Spleen (tissue), 13 donors: Measurements from ENCODE around the gene SPN. TPM values are rescaled to one million over a fixed set of nuclear protein-coding genes. Genes with fewer than 3 reads are reported as not detected.
"Not testable (repeated sequence)": the region's sequence is repeated elsewhere in the genome, so short reads cannot be mapped to it uniquely, and the experiment has no call there.

Experiments used
- DNase-seq: peaks from one replicate; pipeline ENCODE4 v3.0.0-alpha.2; 2020
- H3K27ac ChIP-seq, 8 donors: fragments of 200-600 bp; sonication (generic) in 7 of 8; 1 replicate in 4 of 8; 2 replicates in 4 of 8; pipeline versions ENCODE4 v1.5.0 to v1.8.0; 2016 to 2021; ENCODE audit warnings: inconsistent platforms in 4 of 8, mild to moderate bottlenecking in 4 of 8, moderate library complexity in 1 of 8
- H3K27me3 ChIP-seq, 7 donors: fragments of 200-600 bp; sonication (generic) in 6 of 7; replicated peaks in 1 of 7; 1 replicate in 4 of 7; 2 replicates in 3 of 7; pipeline versions ENCODE4 v1.5.0 to v1.8.0; 2016 to 2021; ENCODE audit warnings: inconsistent platforms in 3 of 7, mild to moderate bottlenecking in 1 of 7
- H3K36me3 ChIP-seq, 6 donors: fragments of 200-600 bp; sonication (generic) in 5 of 6; 1 replicate in 4 of 6; 2 replicates in 2 of 6; pipeline versions ENCODE4 v1.5.0 to v1.8.0; 2016 to 2021; ENCODE audit warnings: inconsistent platforms in 2 of 6
- H3K4me1 ChIP-seq, 6 donors: fragments of 200-600 bp; sonication (generic) in 5 of 6; 1 replicate in 3 of 6; 2 replicates in 3 of 6; pipeline versions ENCODE4 v1.5.0 to v1.8.0; 2016 to 2021; ENCODE audit warnings: inconsistent platforms in 3 of 6
- H3K4me3 ChIP-seq, 8 donors: fragments of 200-600 bp; sonication (generic) in 7 of 8; 1 replicate in 4 of 8; 2 replicates in 4 of 8; pipeline versions ENCODE4 v1.5.0 to v1.8.0; 2016 to 2021; ENCODE audit warnings: inconsistent platforms in 4 of 8, mild to moderate bottlenecking in 4 of 8, moderate library complexity in 2 of 8
- H3K9me3 ChIP-seq, 8 donors: fragments of 200-600 bp; sonication (generic) in 7 of 8; 1 replicate in 4 of 8; 2 replicates in 4 of 8; pipeline versions ENCODE4 v1.5.0 to v1.8.0; 2016 to 2021; ENCODE audit warnings: inconsistent platforms in 4 of 8
- POLR2A ChIP-seq, 3 donors: fragments of 450-650 bp; IDR thresholded peaks; one replicate each; pipeline ENCODE4 v1.5.1; 2017; ENCODE audit warnings: antibody characterized with exemption in 3 of 3, mild to moderate bottlenecking in 1 of 3
- POLR2AphosphoS5 ChIP-seq, 3 donors: sonication (generic); formaldehyde crosslinking; IDR thresholded peaks; one replicate each; pipeline ENCODE4 v1.5.1; 2017; ENCODE audit warnings: antibody characterized with exemption in 3 of 3
- WGBS, 5 donors: extraction: QIAGEN DNeasy Blood & Tissue Kit in 3 of 5; methylation state at CpG; one replicate each; pipeline versions ENCODE4 v1.1.5 to v1.1.7; 2013 to 2018; 5-methylcytosine and 5-hydroxymethylcytosine counted together
- intact Hi-C: fragments of 100-400 bp; cut with DNase I; formaldehyde crosslinking; loops from one replicate; pipeline ENCODE4 v1.15.0; 2023; ENCODE audit warnings: low total_unique reads
- long read RNA-seq, 2 donors: transcript quantifications; one replicate each; lab custom pipeline, GENCODE V29; 2026
- polyA plus RNA-seq, 3 donors: library from polyadenylated mRNA; stranded (reverse); fragments of 200-250 nt; gene quantifications; one replicate each; pipeline ENCODE4 v1.2.1, GENCODE V29; 2013
- total RNA-seq, 7 donors: library from RNA; depleted of rRNA in 3 of 7; stranded (reverse); fragments of >200 nt in 3 of 7; fragmentation: NEBNext Ultra II Directional in 4 of 7; extraction: Animal tissue kit (Norgen Biotek cat#: 25700) in 4 of 7; gene quantifications; one replicate each; pipeline versions ENCODE4 v1.1.0 to v1.2.1, GENCODE V29; 2016 to 2021
- TF ChIP-seq, protein P1 (sequence below), 11 experiments: fragments of 200-600 bp in 7 of 11; fragments of 450-650 bp in 4 of 11; sonication (generic) in 4 of 11; IDR thresholded peaks in 8 of 11; conservative IDR thresholded peaks in 3 of 11; 1 replicate in 7 of 11; 2 replicates in 4 of 11; pipeline versions ENCODE4 v1.4.0 to v1.8.0; 2016 to 2021; ENCODE audit warnings: antibody characterized with exemption in 11 of 11, inconsistent platforms in 4 of 11, mild to moderate bottlenecking in 1 of 11
- donor health status: healthy with polysubstance abuse.
- donor health status: DM: no; HTN: no; CAD: no; lungs with moderate emphysema.
- donor health status: DM: no; HTN: no; CAD: no.
- donor health status: Bipolar disorder and iron deficiency.
- donor health status: healthy.
- donor health status: DM: no; HTN: no; CAD: no.
- donor health status: DM: yes; HTN: yes; CAD: no.

SPN gene, protein sequence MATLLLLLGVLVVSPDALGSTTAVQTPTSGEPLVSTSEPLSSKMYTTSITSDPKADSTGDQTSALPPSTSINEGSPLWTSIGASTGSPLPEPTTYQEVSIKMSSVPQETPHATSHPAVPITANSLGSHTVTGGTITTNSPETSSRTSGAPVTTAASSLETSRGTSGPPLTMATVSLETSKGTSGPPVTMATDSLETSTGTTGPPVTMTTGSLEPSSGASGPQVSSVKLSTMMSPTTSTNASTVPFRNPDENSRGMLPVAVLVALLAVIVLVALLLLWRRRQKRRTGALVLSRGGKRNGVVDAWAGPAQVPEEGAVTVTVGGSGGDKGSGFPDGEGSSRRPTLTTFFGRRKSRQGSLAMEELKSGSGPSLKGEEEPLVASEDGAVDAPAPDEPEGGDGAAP
- total RNA-seq (10 to 100 TPM; 21.6 to 46.4 (median 28.7) TPM), polyA plus RNA-seq (1 to 10 TPM; 3.9 to 9.1 (median 7.3) TPM)
- long read RNA-seq, donor 1, transcript SPN-203 (2 exons, 1,197 nt) = minor isoform, 5 of 14 reads
- long read RNA-seq, donor 1, transcript SPN-204 (1 exons, 2,077 nt) = major isoform, 9 of 14 reads
- long read RNA-seq, donor 1, partial matches to known transcripts = 0 of 14 reads
- long read RNA-seq, donor 1, other reads (novel, unspliced or antisense) = 0 of 14 reads
- long read RNA-seq, donor 2, transcript SPN-204 (1 exons, 2,077 nt) = major isoform, 11 of 15 reads
- long read RNA-seq, donor 2, partial matches to known transcripts = 0 of 15 reads
- long read RNA-seq, donor 2, other reads (novel, unspliced or antisense) = 0 of 15 reads

DNA sequence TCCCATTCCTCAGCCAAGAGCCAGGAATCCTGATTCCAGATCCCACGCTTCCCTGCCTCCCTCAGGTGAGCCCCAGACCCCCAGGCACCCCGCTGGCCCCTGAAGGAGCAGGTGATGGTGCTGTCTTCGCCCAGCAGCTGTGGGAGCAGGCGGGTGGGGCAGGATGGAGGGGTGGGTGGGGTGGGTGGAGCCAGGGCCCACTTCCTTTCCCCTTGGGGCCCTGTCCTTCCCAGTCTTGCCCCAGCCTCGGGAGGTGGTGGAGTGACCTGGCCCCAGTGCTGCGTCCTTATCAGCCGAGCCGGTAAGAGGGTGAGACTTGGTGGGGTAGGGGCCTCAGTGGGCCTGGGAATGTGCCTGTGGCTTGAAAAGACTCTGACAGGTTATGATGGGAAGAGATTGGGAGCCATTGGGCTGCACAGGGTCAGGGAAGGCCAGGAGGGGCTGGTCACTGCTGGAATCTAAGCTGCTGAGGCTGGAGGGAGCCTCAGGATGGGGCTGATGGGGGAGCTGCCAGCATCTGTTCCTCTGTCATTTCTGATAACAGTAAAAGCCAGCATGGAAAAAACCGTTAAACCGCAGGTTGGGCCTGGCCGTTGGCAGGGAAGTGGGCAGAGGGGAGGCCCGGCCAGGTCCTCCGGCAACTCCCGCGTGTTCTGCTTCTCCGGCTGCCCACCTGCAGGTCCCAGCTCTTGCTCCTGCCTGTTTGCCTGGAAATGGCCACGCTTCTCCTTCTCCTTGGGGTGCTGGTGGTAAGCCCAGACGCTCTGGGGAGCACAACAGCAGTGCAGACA lies at the start of gene SPN:
SPN (plus strand) TSS at position 232 of the 791 bp plus-strand sequence; CDS start at position 714, 482 bp downstream.
- Histone ChIP-seq H3K4me3 (peak within 1 kb of the TSS; percentile 28 to 77 (median 50)), H3K27ac (peak within 1 kb of the TSS; percentile 23 to 89 (median 69)), H3K36me3 (no peaks in the 10 kb centered on the region), H3K27me3 (no peaks in the 10 kb centered on the region), H3K9me3 (no peaks in the 10 kb centered on the region), H3K4me1 (peaks cover 7 to 72% (median 67%) of the 10 kb centered on the region in 6 donors)
- peak; percentile 80 for DNase-seq
- WGBS, 5 donors = 17 to 53% (median 25%) methylated on average over 14 to 18 of the region's 18 CpGs
- intact Hi-C loops = no loop called here
- no peak for TF ChIP-seq POLR2A (IDR thresholded peaks at IDR 0.05)
- peak in 2 of 3 donors; percentile 15 to 46 for TF ChIP-seq POLR2AphosphoS5 (IDR thresholded peaks at IDR 0.05)

DNA sequence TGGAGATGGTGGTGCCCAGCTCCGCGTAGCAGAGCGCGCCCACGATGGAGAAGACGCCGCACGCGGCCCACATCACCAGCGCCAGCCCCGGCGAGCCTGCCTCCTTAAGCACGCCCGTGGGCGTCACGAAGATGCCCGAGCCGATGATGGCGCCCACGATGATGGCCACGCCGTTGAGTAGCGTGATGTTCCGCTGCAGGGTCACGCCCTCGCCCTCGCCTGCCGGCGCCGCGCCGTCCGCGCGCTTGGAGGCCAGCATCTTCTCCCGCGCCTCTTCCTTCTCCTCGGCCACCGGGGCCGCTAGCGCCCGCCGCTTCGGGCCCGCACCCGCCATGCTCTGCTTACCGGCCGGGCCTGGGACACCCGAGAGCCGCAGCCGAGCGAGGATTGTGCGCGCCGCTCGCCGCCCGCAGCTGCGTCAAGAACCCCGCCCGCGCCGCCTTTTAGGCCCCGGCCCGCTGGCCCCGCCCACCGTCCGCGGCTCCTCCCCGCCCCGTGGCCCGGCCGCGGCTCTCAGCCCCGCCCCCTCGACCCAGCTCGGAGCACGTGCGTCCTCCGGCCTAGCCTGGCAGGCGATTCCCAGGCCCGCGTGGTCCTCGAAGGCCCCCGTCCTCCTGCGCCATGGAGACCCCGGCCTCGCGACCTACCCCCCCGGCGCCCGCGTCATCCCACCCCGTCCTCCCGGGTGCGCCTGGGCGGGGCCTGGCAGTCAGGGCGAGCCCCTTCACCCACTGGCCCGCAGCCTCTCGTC lies 49.6 kb upstream of the SPN start:
- intact Hi-C loops, H3K36me3 ChIP-seq, H3K9me3 ChIP-seq, H3K27me3 ChIP-seq: not testable (repeated sequence)
- WGBS, 5 donors = 0 to 5% (median 2%) methylated on average over 3 to 100 of the region's 100 CpGs
- TF ChIP-seq POLR2AphosphoS5 (IDR thresholded peaks at IDR 0.05) = peak; percentile 88 to 93 (median 91)
- peak in 2 of 3 donors; percentile 43 to 45 for TF ChIP-seq POLR2A (IDR thresholded peaks at IDR 0.05)
- TF ChIP-seq, protein P1, sequence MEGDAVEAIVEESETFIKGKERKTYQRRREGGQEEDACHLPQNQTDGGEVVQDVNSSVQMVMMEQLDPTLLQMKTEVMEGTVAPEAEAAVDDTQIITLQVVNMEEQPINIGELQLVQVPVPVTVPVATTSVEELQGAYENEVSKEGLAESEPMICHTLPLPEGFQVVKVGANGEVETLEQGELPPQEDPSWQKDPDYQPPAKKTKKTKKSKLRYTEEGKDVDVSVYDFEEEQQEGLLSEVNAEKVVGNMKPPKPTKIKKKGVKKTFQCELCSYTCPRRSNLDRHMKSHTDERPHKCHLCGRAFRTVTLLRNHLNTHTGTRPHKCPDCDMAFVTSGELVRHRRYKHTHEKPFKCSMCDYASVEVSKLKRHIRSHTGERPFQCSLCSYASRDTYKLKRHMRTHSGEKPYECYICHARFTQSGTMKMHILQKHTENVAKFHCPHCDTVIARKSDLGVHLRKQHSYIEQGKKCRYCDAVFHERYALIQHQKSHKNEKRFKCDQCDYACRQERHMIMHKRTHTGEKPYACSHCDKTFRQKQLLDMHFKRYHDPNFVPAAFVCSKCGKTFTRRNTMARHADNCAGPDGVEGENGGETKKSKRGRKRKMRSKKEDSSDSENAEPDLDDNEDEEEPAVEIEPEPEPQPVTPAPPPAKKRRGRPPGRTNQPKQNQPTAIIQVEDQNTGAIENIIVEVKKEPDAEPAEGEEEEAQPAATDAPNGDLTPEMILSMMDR (IDR thresholded peaks at IDR 0.05 in 8 of 11, conservative IDR thresholded peaks at IDR 0.05 in 3 of 11) = peak in 1 of 11 experiments; percentile 12
- peaks cover 0 to 47% (median 18%) of the 10 kb centered on the region in 6 donors for H3K4me1 ChIP-seq
- DNase-seq = peak; percentile 97
- peak overlapping the region; percentile 63 to 87 (median 72) for H3K4me3 ChIP-seq
- H3K27ac ChIP-seq = peak overlapping the region; percentile 46 to 86 (median 68)

DNA sequence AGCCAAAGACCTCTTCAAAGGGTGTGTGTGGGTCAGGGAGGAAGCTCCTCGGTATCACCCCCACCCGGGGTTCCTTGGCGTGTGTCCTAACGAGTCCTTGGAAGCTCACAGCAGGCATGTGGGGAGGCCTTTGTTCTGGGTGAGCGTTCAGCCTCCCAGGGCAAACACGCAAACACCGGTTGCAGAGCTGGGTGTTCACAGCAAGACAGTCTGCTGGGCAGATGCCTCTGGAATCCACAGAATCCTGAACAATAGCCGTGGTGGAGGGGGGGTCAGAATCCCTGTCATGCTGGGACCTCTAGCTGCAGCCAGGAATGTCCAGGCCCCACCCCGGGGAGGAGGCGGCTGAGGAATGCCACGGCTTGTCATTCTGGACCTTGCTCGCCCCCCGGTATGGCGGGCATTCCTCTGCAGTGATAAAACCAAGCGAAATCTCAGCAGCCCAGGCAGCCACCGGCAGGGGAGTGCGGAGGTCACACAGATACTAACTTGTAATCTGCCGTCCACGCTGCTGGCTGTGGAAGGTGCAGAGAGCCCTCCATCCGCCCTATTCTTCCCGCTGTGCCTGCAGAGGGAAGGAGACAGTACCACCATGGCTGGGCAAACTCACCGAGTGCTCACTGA lies 48.2 kb upstream of the SPN start:
- WGBS, 5 donors = 77 to 92% (median 79%) methylated on average over 13 to 22 of the region's 22 CpGs
- H3K4me1 ChIP-seq = peaks cover 0 to 42% (median 18%) of the 10 kb centered on the region in 6 donors
- H3K4me3 ChIP-seq, intact Hi-C loops, H3K36me3 ChIP-seq, H3K9me3 ChIP-seq, H3K27me3 ChIP-seq, H3K27ac ChIP-seq, DNase-seq: not testable (repeated sequence)

DNA sequence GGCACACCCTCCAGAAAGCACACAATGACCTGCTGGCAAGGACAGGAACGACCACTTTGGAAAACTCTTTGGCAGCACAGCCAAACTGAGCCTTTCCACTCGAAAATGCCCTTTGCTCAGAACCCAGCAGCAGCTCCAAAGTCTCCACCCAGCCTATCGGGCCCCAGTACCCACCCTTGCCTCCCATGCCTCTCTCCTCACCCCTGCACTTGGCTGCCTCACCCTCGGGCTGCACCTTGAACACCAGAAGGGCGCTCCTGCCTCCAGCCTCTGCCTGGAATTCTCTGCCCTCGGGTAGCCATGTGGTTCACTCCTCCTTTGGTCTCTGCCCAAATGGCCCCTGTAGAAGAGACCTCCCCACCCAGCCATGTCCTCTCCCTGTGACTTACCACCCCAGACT lies 46.9 kb upstream of the SPN start:
- H3K27me3 ChIP-seq, H3K27ac ChIP-seq, H3K9me3 ChIP-seq, H3K36me3 ChIP-seq, DNase-seq, H3K4me3 ChIP-seq, intact Hi-C loops: not testable (repeated sequence)
- WGBS, 5 donors = 84 to 88% (median 85%) methylated on average over 5 to 6 of the region's 6 CpGs
- H3K4me1 ChIP-seq = peaks cover 0 to 34% (median 17%) of the 10 kb centered on the region in 6 donors
